SK-N-MC (cell line): ENCODE data around the gene MPRIP.

ENCODE experiments used
- EZH2 ChIP-seq: fragments of 200-600 bp; sonication (generic); IDR thresholded peaks from one replicate; pipeline ENCODE4 v1.6.1; 2017; ENCODE audit warnings: antibody characterized with exemption
- FOXP2 ChIP-seq: optimal IDR thresholded peaks from 2 replicates; pipeline ENCODE3; 2011; ENCODE audit warnings: mild to moderate bottlenecking, moderate library complexity; ENCODE audit not compliant: insufficient read depth; ENCODE audit errors: extremely low read length, control extremely low read depth
- POLR2AphosphoS5 ChIP-seq: IDR thresholded peaks from 2 replicates; pipeline ENCODE4 v1.6.1; 2012; ENCODE audit warnings: mild to moderate bottlenecking, low read depth, low read length, borderline replicate concordance

GRCh38 chr17:17144916-17145665 lies 102.8 kb downstream of the MPRIP start:
- no peak for TF ChIP-seq EZH2
- no peak for TF ChIP-seq POLR2AphosphoS5
- no peak for TF ChIP-seq FOXP2
